Nephron (organoid): ENCODE data around the gene BBIP1.

ENCODE experiments used
- H3K27ac Mint-ChIP-seq, 3 experiments: 2 replicates each; pipeline ENCODE4 v1.8.0; 2020; ENCODE audit warnings: mixed read lengths in 3 of 3, mild to moderate bottlenecking in 2 of 3, moderate library complexity in 1 of 3
- H3K27me3 Mint-ChIP-seq: 2 replicates; pipeline ENCODE4 v1.8.0; 2021; ENCODE audit warnings: low read depth, mild to moderate bottlenecking, moderate library complexity, mixed read lengths
- H3K36me3 Mint-ChIP-seq: 2 replicates; pipeline ENCODE4 v1.8.0; 2020; ENCODE audit warnings: low read depth, mixed read lengths
- H3K4me1 Mint-ChIP-seq: 2 replicates; pipeline ENCODE4 v1.8.0; 2020; ENCODE audit warnings: mixed read lengths
- H3K4me3 Mint-ChIP-seq, 3 experiments: 2 replicates each; pipeline ENCODE4 v1.8.0; 2020; ENCODE audit warnings: mild to moderate bottlenecking in 3 of 3, mixed read lengths in 3 of 3, moderate library complexity in 2 of 3
- H3K9me3 Mint-ChIP-seq: 2 replicates; pipeline ENCODE4 v1.8.0; 2020; ENCODE audit warnings: mixed read lengths
- CTCF ChIP-seq, 3 experiments: fragments of 200-600 bp; sonication (generic); IDR thresholded peaks; one replicate each; pipeline ENCODE4 v1.5.0; 2021; ENCODE audit warnings: antibody characterized with exemption in 3 of 3; ENCODE audit not compliant: unreplicated experiment in 3 of 3

The BBIP1 gene

GRCh38 chr10:110858297-110858934 lies 60.6 kb downstream of the BBIP1 start:
- H3K4me3 Mint-ChIP-seq = no peak overlapping the region

GRCh38 chr10:110857265-110858171 lies 61.5 kb downstream of the BBIP1 start:
- H3K36me3 Mint-ChIP-seq = no peaks in the 10 kb centered on the region
- H3K27me3 Mint-ChIP-seq = no peaks in the 10 kb centered on the region
- H3K27ac Mint-ChIP-seq = peak overlapping the region; percentile 60 to 86 (median 84)
- peak overlapping the region in 1 of 3 experiments; percentile 50 for H3K4me3 Mint-ChIP-seq
- peaks cover 40% of the 10 kb centered on the region for H3K4me1 Mint-ChIP-seq
- TF ChIP-seq CTCF (IDR thresholded peaks at IDR 0.05; ENCODE audit: unreplicated experiment in 3 of 3) = no peak
- no peaks in the 10 kb centered on the region for H3K9me3 Mint-ChIP-seq

More at GRCh38 chr10:110858297-110858934, 60.6 kb downstream of the BBIP1 start:
- no peak for TF ChIP-seq CTCF (IDR thresholded peaks at IDR 0.05; ENCODE audit: unreplicated experiment in 3 of 3)
- Mint-ChIP-seq H3K9me3 (no peaks in the 10 kb centered on the region), H3K4me1 (peaks cover 49% of the 10 kb centered on the region), H3K27ac (peak overlapping the region in 2 of 3 experiments; percentile 49 to 86), H3K36me3 (no peaks in the 10 kb centered on the region), H3K27me3 (no peaks in the 10 kb centered on the region)

GRCh38 chr10:110853921-110854605 lies 64.9 kb downstream of the BBIP1 start:
- no peaks in the 10 kb centered on the region for H3K9me3 Mint-ChIP-seq
- TF ChIP-seq CTCF (IDR thresholded peaks at IDR 0.05; ENCODE audit: unreplicated experiment in 3 of 3) = no peak

DNA sequence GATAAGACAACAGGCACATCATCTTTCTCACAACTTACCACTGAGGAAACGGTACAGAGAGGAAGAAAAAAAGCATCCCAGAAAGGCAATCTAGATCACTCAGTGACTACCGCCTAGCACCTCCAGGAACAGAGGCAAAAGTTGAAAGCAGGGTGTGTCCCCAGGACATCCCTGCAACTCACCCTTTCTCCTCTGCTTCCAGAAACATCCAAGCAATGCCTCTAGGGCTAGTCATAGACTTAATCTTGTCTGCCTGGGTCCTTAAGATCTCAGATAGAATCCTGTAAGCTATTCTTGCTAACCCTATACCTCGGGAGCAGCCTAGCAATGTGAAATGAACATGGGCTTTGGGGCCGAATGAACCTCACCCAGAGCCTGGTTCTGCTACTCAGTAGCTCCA lies 66.0 kb downstream of the BBIP1 start:
- Mint-ChIP-seq H3K36me3 (no peaks in the 10 kb centered on the region), H3K4me1 (peaks cover 15% of the 10 kb centered on the region), H3K27me3 (no peaks in the 10 kb centered on the region), H3K9me3 (no peaks in the 10 kb centered on the region), H3K27ac (no peak overlapping the region), H3K4me3 (no peak overlapping the region)
- no peak for TF ChIP-seq CTCF (IDR thresholded peaks at IDR 0.05; ENCODE audit: unreplicated experiment in 3 of 3)

More at GRCh38 chr10:110853921-110854605, 64.9 kb downstream of the BBIP1 start:
- no peak overlapping the region for H3K4me3 Mint-ChIP-seq
- no peaks in the 10 kb centered on the region for H3K27me3 Mint-ChIP-seq
- H3K27ac Mint-ChIP-seq = peak overlapping the region in 1 of 3 experiments; percentile 15
- no peaks in the 10 kb centered on the region for H3K36me3 Mint-ChIP-seq
- H3K4me1 Mint-ChIP-seq = peaks cover 22% of the 10 kb centered on the region

GRCh38 chr10:110852255-110852896 lies 66.6 kb downstream of the BBIP1 start:
- peaks cover 14% of the 10 kb centered on the region for H3K4me1 Mint-ChIP-seq
- H3K36me3 Mint-ChIP-seq = no peaks in the 10 kb centered on the region
- H3K4me3 Mint-ChIP-seq = no peak overlapping the region
- H3K27me3 Mint-ChIP-seq = no peaks in the 10 kb centered on the region
- H3K27ac Mint-ChIP-seq = no peak overlapping the region
- H3K9me3 Mint-ChIP-seq = no peaks in the 10 kb centered on the region
- no peak for TF ChIP-seq CTCF (IDR thresholded peaks at IDR 0.05; ENCODE audit: unreplicated experiment in 3 of 3)
